Activated CD4-positive, alpha-beta T cell treated with anti-CD3 and anti-CD28 coated beads for 36 hours (primary cell): Measurements from ENCODE around the gene NOTCH2. TPM values are rescaled to one million over a fixed set of nuclear protein-coding genes. Genes with fewer than 3 reads are reported as not detected.

Experiments
- ATAC-seq: fragments of 200-7000 bp; cut with Tn5 transposase; one replicate; pipeline ENCODE4 v1.10.0; 2021; ENCODE audit warnings: mild to moderate bottlenecking, moderate library complexity
- CTCF ChIA-PET: fragments of 350-600 bp; sonication (Branson Sonifier 250); formaldehyde crosslinking; loops from one replicate; lab custom pipeline; 2021; ENCODE audit warnings: antibody characterized with exemption; lab: Charles Lee
- POLR2A ChIA-PET: fragments of 350-600 bp; sonication (Branson Sonifier 250); formaldehyde crosslinking; loops from one replicate; lab custom pipeline; 2021; ENCODE audit warnings: antibody characterized with exemption, inconsistent platforms; lab: Charles Lee
- DNase-seq: peaks from one replicate; pipeline ENCODE4 v3.0.0-alpha.2; 2020
- H3K27ac Mint-ChIP-seq: one replicate; pipeline ENCODE4 v1.8.0; 2021; ENCODE audit warnings: mixed read lengths
- H3K27me3 Mint-ChIP-seq: one replicate; pipeline ENCODE4 v1.8.0; 2021; ENCODE audit warnings: mixed read lengths
- H3K36me3 Mint-ChIP-seq: one replicate; pipeline ENCODE4 v1.8.0; 2021; ENCODE audit warnings: low read depth, mixed read lengths
- H3K4me1 Mint-ChIP-seq: one replicate; pipeline ENCODE4 v1.8.0; 2021; ENCODE audit warnings: mixed read lengths
- H3K4me3 Mint-ChIP-seq: one replicate; pipeline ENCODE4 v1.8.0; 2021; ENCODE audit warnings: mild to moderate bottlenecking, moderate library complexity, mixed read lengths
- H3K9me3 Mint-ChIP-seq: one replicate; pipeline ENCODE4 v1.8.0; 2021; ENCODE audit warnings: low read depth, mixed read lengths
- intact Hi-C, 2 experiments: fragments of 100-400 bp; cut with DNase I in 1 of 2; cut with micrococcal nuclease in 1 of 2; formaldehyde crosslinking; loops; one replicate each; pipeline versions ENCODE4 v1.14.2 to v1.15.1; 2022 to 2024; cut with DNase I, micrococcal nuclease
- total RNA-seq, 2 experiments: library from RNA; stranded (reverse); gene quantifications; one replicate each; pipeline ENCODE4 v1.2.3, GENCODE V29; 2021

The NOTCH2 gene
- total RNA-seq, 2 experiments from 2014 or later = 41.9 to 51.6 TPM

GRCh38 chr1:119883826-119884225, 185.6 kb downstream of the NOTCH2 start:
- H3K36me3 Mint-ChIP-seq = no peaks in the 10 kb centered on the region
- H3K27me3 Mint-ChIP-seq = peaks cover 6% of the 10 kb centered on the region
- ATAC-seq (no peak), DNase-seq (no peak)
- ChIA-PET POLR2A (no interaction called here), CTCF (interaction anchor here (0.7 to 2.0 kb wide), 5 partner anchors 9 to 75 kb away, joined by 3 to 7 read pairs (median 3); no protein-coding TSS in a partner anchor)
- H3K27ac Mint-ChIP-seq = no peak overlapping the region
- peaks cover 8% of the 10 kb centered on the region for H3K9me3 Mint-ChIP-seq
- intact Hi-C loops = loop anchor here in 1 of 2 experiments (5.0 kb wide), 1 partner anchor 52 kb away; no protein-coding TSS in a partner anchor
- H3K4me1 Mint-ChIP-seq = no peaks in the 10 kb centered on the region
- no peak overlapping the region for H3K4me3 Mint-ChIP-seq

DNA sequence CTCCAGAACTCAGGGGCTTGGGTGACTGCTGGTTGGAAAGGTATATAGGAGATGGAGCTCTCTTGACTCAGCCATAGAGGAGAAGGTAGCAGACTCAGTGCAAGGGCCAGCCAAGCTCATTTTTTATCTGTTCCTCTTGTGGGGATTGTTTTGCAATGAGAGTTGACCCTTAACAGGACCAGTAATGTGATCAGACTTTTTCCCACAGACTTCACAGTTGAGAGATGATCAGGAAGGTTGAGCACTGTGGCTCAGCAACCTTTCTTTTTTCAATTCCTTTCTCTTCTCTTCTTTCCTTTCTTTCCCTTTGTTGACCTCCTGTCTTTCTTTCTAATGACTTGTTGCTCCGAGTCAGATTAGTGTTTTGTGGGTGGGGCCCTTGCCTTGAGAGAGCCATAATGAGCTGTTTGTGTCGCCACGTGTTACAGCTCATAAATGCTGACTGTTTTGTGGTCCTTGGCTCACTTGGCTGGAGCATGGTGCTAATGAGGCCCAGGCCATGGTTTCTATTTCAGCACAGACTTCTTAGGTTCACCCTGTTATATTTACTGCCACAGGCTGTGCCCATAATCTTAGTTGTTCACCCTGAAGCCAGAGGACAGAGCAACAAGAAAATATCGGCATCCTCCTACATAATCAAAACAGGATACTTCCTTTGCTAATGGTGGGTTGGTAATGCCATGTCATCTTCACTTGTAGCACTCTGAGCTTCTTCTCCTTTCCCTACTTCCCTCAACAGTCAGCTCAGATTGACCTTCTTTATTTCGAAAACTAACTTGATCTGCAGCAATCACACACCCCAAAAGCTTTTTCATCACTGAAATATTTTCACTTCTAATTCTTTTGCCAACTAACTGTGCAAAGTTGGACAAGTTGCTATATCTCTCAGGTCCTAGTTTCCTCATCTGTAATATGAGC, 187.1 kb downstream of the NOTCH2 start:
- intact Hi-C loops = loop anchor here in 1 of 2 experiments (5.0 kb wide), 1 partner anchor 50 kb away; no protein-coding TSS in a partner anchor
- H3K4me1 Mint-ChIP-seq = no peaks in the 10 kb centered on the region
- peaks cover 9% of the 10 kb centered on the region for H3K27me3 Mint-ChIP-seq
- no peak overlapping the region for H3K27ac Mint-ChIP-seq
- ATAC-seq = no peak
- H3K36me3 Mint-ChIP-seq = no peaks in the 10 kb centered on the region
- CTCF ChIA-PET = interaction anchor here (0.7 to 1.9 kb wide), 4 partner anchors 12 to 407 kb away, joined by 3 to 7 read pairs (median 4); no protein-coding TSS in a partner anchor
- DNase-seq = no peak
- H3K4me3 Mint-ChIP-seq = no peak overlapping the region
- POLR2A ChIA-PET = no interaction called here
- no peaks in the 10 kb centered on the region for H3K9me3 Mint-ChIP-seq

DNA sequence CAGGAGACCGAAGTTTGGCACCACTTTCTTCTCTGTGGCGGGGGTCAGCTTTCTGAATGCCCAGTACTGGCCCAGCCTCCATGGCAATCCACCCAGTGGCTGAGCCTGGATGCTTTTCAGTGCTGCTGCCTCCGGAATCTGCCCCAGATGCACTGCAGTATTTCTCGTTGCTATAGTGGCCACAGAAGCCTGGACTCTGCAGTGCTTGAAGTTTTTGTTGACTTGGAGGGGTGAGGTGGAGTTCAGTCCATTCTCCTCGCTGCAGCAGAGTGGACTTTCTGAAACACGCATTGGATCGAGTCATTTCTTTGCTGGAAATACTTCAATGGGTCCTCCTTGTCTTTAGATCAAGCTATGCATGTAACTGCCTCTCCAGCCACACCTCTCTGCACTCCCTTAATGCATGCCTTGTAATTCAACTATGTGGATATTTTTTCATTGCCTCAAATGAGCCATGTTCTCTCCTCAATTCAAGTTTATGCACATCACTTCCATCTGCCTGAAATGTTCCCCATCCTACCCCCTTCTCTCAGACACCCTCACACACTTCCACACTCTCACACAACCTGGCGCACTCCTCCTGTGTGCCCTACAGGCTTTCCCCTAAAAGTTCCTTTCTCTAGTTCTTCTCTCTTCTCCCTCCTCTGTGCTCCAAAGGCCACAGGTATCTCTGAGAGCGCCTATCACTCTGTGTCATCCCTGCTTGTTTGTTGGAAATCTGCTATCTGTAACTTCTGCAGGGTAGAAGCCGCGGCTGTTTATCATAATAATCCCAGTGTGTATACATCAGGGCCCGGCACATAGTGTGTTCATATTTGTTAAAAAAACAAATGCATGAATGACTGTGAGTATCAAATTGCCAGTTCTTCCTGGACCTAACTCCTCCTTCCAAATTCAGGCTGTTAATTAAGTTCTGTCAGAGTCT, 189.7 kb downstream of the NOTCH2 start:
- DNase-seq = no peak
- ChIA-PET POLR2A (no interaction called here), CTCF (interaction anchor here (1.1 to 1.2 kb wide), 2 partner anchors 11 to 12 kb away, joined by 4 to 6 read pairs; no protein-coding TSS in a partner anchor)
- intact Hi-C loops = loop anchor here in 1 of 2 experiments (5.0 kb wide), 1 partner anchor 47 kb away; no protein-coding TSS in a partner anchor
- peaks cover 10% of the 10 kb centered on the region for H3K27me3 Mint-ChIP-seq
- no peak for ATAC-seq
- no peaks in the 10 kb centered on the region for H3K4me1 Mint-ChIP-seq
- H3K4me3 Mint-ChIP-seq = no peak overlapping the region
- no peaks in the 10 kb centered on the region for H3K9me3 Mint-ChIP-seq
- no peaks in the 10 kb centered on the region for H3K36me3 Mint-ChIP-seq
- H3K27ac Mint-ChIP-seq = no peak overlapping the region

DNA sequence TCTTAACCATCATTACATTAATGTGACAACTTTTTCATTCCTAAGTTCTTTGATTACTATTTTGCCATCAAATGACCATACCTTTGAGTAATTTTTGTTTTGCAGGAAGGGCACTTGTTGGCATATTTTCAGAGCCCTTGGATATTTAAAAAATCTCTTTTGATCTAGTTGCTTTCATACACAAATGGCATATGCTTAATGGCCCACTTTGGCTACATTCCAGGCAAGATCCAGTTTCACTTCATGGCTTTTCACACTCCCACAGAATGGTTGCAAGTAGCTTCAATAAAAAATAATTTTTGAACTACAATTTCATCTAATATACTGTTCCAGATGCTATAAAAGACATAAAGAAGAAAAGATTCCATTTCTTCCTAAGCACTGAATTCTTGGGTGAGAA, 191.3 kb downstream of the NOTCH2 start:
- ChIA-PET CTCF (interaction anchor here (1.0 to 1.3 kb wide), 5 partner anchors 8 to 64 kb away, joined by 3 to 6 read pairs (median 4); no protein-coding TSS in a partner anchor), POLR2A (no interaction called here)
- intact Hi-C loops = no loop called here
- ATAC-seq (no peak), DNase-seq (no peak)
- peaks cover 11% of the 10 kb centered on the region for H3K27me3 Mint-ChIP-seq
- no peaks in the 10 kb centered on the region for H3K36me3 Mint-ChIP-seq
- H3K9me3 Mint-ChIP-seq = no peaks in the 10 kb centered on the region
- no peak overlapping the region for H3K4me3 Mint-ChIP-seq
- H3K27ac Mint-ChIP-seq = no peak overlapping the region
- no peaks in the 10 kb centered on the region for H3K4me1 Mint-ChIP-seq

- intact Hi-C loops = loop anchor here (5.0 kb wide), 2 partner anchors 83 to 268 kb away; no protein-coding TSS in a partner anchor
- DNase-seq = no peak
- H3K4me1 Mint-ChIP-seq = no peaks in the 10 kb centered on the region
- ATAC-seq = no peak
- ChIA-PET POLR2A (interaction anchor here (0.7 kb wide), 1 partner anchor 125 kb away, joined by 3 read pairs; no protein-coding TSS in a partner anchor), CTCF (interaction anchor here (2.4 kb wide), 1 partner anchor 10 kb away, joined by 7 read pairs; no protein-coding TSS in a partner anchor)
- no peak overlapping the region for H3K27ac Mint-ChIP-seq
- H3K4me3 Mint-ChIP-seq = no peak overlapping the region
- H3K36me3 Mint-ChIP-seq = no peaks in the 10 kb centered on the region
- H3K27me3 Mint-ChIP-seq = peaks cover 18% of the 10 kb centered on the region
- H3K9me3 Mint-ChIP-seq = no peaks in the 10 kb centered on the region
Measured at GRCh38 chr1:119874186-119874585, 195.3 kb downstream of the NOTCH2 start.

GRCh38 chr1:119873135-119874015, 196.1 kb downstream of the NOTCH2 start:
- DNase-seq (no peak), ATAC-seq (peak; percentile 44)
- intact Hi-C loops = loop anchor here (5.0 kb wide), 2 partner anchors 84 to 269 kb away; no protein-coding TSS in a partner anchor
- no peaks in the 10 kb centered on the region for H3K36me3 Mint-ChIP-seq
- CTCF ChIA-PET = interaction anchor here (0.6 to 2.4 kb wide), 2 partner anchors 11 to 34 kb away, joined by 3 to 7 read pairs; no protein-coding TSS in a partner anchor
- POLR2A ChIA-PET = interaction anchor here (0.7 kb wide), 1 partner anchor 125 kb away, joined by 3 read pairs; no protein-coding TSS in a partner anchor
- H3K4me1 Mint-ChIP-seq = no peaks in the 10 kb centered on the region
- H3K27ac Mint-ChIP-seq = no peak overlapping the region
- no peak overlapping the region for H3K4me3 Mint-ChIP-seq
- no peaks in the 10 kb centered on the region for H3K9me3 Mint-ChIP-seq
- peaks cover 17% of the 10 kb centered on the region for H3K27me3 Mint-ChIP-seq

GRCh38 chr1:119871881-119872280, 197.6 kb downstream of the NOTCH2 start:
- H3K4me1 Mint-ChIP-seq = no peaks in the 10 kb centered on the region
- no peaks in the 10 kb centered on the region for H3K36me3 Mint-ChIP-seq
- no peak overlapping the region for H3K4me3 Mint-ChIP-seq
- peaks cover 17% of the 10 kb centered on the region for H3K27me3 Mint-ChIP-seq
- ATAC-seq (no peak), DNase-seq (no peak)
- ChIA-PET POLR2A (no interaction called here), CTCF (interaction anchor here (0.6 to 0.9 kb wide), 4 partner anchors 10 to 607 kb away, joined by 3 to 7 read pairs (median 4); no protein-coding TSS in a partner anchor)
- no peaks in the 10 kb centered on the region for H3K9me3 Mint-ChIP-seq
- intact Hi-C loops = loop anchor here (2.0 to 5.0 kb wide), 4 partner anchors 15 to 270 kb away; no protein-coding TSS in a partner anchor
- no peak overlapping the region for H3K27ac Mint-ChIP-seq

- Mint-ChIP-seq H3K4me3 (no peak overlapping the region), H3K27me3 (peaks cover 18% of the 10 kb centered on the region)
- intact Hi-C loops = loop anchor here (2.0 to 5.0 kb wide), 4 partner anchors 16 to 271 kb away; no protein-coding TSS in a partner anchor
Measured at GRCh38 chr1:119870917-119871596, 198.4 kb downstream of the NOTCH2 start.

GRCh38 chr1:119869995-119870394, 199.5 kb downstream of the NOTCH2 start:
- intact Hi-C loops = loop anchor here (2.0 to 5.0 kb wide), 4 partner anchors 17 to 272 kb away; no protein-coding TSS in a partner anchor
- no peak for ATAC-seq
- Mint-ChIP-seq H3K9me3 (no peaks in the 10 kb centered on the region), H3K27me3 (peaks cover 21% of the 10 kb centered on the region), H3K4me1 (no peaks in the 10 kb centered on the region), H3K4me3 (no peak overlapping the region), H3K36me3 (no peaks in the 10 kb centered on the region), H3K27ac (no peak overlapping the region)
- DNase-seq = no peak
- ChIA-PET CTCF (interaction anchor here (0.7 to 3.4 kb wide), 7 partner anchors 9 to 68 kb away, joined by 3 to 15 read pairs (median 7); no protein-coding TSS in a partner anchor), POLR2A (no interaction called here)

More at GRCh38 chr1:119870917-119871596, 198.4 kb downstream of the NOTCH2 start:
- H3K27ac Mint-ChIP-seq = no peak overlapping the region
- ChIA-PET POLR2A (no interaction called here), CTCF (interaction anchor here (0.6 to 2.7 kb wide), 5 partner anchors 12 to 606 kb away, joined by 3 to 7 read pairs (median 7); no protein-coding TSS in a partner anchor)
- DNase-seq (peak; percentile 81), ATAC-seq (peak; percentile 47)
- no peaks in the 10 kb centered on the region for H3K9me3 Mint-ChIP-seq
- no peaks in the 10 kb centered on the region for H3K4me1 Mint-ChIP-seq
- H3K36me3 Mint-ChIP-seq = no peaks in the 10 kb centered on the region
